Right hindlimb (tissue), 1 donor: ENCODE measurements around the gene TMPRSS6.

Experiments
- DNase-seq: peaks from one replicate; pipeline ENCODE4 v3.0.0-alpha.2; 2018

TMPRSS6 gene

DNA sequence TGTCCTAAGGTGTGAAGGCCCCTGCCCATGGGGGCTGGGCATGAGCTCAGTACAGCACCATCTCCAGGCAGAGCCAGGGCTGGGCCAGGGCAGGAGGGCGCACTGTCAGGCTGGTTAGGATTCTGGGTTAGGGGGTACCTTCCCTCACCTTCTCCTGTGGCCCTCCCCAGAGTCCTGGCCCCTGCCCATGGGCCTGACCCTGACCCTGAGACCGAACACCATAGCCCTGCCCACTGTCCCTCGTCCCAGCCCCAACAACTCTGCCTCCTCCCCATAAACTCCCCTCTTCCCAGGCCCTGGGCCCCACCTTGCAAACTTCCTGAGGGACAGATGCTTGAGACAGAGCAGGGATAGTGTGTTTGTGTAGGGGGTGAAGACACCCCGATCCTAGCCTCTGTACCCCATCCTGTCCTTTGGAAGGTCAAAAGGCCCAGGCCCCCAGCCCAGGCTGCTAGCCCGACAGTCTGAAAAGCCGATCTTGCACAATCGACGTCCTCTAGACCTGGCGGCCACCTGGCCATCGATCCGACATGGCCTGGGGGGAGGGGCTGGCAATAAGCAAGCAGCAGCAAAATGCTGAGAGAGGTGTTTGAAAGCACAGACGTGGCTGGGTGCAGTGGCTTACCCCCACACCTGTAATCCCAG lies 2.7 kb upstream of the TMPRSS6 start:
- no peak for DNase-seq

GRCh38 chr22:37111156-37111717 lies 1.7 kb upstream of the TMPRSS6 start:
- no peak for DNase-seq

GRCh38 chr22:37107816-37108621 lies 1.5 kb downstream of the TMPRSS6 start:
- DNase-seq: no peak

DNA sequence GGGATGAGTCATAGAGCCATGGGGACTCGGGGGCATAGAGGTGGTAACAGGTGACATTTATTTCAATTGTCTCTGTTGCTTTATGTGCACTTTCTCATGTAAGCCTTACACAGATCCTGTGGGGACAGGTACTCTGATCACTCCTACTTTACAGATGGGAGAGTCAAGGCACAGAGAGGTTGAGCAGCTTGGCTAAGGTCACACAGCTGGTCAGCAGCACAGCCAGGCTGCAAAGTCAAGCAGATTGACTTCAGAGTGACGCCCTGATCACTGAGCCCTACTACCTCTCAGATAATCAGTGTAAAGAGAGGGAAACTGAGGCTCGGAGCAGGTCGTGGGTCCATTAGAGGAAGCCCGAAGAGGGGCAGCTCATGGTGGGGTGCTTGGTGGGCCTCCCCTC lies 3.5 kb downstream of the TMPRSS6 start:
- no peak for DNase-seq

DNA sequence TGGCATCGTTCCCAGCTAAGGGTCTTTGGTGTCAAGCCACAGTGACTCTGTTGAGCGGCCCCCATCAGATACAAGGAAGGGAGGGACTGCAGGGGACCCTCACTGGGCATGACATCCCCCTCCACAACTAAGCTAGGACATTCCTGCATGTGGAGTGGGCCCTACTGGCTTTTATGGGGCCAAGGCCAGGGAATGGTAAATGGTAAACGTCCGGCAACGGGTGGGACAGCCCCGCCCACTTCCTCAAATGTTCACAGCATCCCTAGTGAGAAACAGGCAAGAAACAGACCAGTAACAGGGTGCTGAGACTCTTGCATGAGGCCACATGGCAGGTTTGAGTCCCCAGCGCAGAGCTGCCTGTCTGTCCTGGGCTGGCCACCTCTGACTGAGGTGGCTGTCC lies 4.4 kb downstream of the TMPRSS6 start:
- DNase-seq: no peak

GRCh38 chr22:37103656-37104452 lies 5.7 kb downstream of the TMPRSS6 start:
- no peak for DNase-seq

DNA sequence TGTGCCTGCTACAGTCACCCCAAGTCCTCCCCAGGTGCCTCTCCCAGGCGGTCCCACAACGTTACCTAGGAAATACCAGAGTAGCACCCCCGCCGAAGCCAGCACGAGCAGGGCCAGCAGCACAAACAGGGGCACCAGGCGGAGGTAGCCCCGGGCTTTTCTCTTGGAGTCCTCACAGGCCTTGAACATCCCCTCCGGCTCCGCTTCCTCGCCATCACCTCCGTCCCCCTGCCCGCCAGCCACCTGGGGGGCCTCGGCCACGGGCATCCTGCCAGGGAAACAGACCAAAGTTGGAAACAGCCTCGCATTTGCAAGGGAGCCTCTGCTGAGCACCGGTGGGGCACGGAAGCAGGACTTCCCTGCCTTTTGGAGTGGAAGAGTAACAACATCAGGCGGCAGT lies 6.4 kb downstream of the TMPRSS6 start:
- no peak for DNase-seq

DNA sequence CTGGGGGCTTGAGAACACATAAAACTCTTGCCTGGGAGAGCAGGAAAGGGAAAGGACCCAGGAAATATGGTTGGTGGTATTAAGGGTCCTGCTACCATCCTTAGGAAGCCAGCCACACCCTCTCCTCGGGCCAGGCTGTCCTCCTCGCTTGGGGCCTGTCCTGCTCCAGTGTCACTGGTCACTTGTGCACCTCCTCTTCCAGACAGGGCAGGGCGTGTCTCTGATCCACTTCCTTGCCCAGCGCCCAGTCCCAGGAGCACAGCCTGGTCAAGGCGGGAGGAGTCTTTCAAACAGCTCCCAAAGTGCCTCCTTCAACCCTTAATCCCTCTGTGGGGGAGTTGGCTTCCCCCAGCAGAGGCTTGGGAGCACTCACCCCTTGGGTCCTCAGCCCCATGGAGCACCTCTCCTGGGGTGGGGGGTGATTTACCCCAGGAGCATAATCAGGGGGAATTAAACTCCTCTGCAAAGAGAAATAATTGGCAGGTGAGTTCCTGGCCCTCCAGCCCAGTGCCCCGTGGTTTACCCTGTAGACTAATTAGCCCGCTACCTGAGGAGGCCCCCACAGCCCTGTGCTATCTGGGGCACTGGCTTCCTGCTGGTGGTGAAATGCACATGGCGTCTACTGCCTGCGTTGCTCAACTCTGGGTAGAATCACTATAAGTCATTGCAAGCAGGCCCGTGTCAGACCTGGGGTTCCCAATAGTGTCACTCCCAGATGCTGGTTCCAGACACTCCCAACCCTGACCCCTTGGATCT lies 8.0 kb downstream of the TMPRSS6 start:
- no peak for DNase-seq

- DNase-seq: no peak
Measured at GRCh38 chr22:37100589-37101127, 8.9 kb downstream of the TMPRSS6 start.

GRCh38 chr22:37098976-37099591 lies 10.4 kb downstream of the TMPRSS6 start:
- DNase-seq: no peak

- no peak for DNase-seq
Measured at GRCh38 chr22:37097346-37097745, 12.2 kb downstream of the TMPRSS6 start.

DNA sequence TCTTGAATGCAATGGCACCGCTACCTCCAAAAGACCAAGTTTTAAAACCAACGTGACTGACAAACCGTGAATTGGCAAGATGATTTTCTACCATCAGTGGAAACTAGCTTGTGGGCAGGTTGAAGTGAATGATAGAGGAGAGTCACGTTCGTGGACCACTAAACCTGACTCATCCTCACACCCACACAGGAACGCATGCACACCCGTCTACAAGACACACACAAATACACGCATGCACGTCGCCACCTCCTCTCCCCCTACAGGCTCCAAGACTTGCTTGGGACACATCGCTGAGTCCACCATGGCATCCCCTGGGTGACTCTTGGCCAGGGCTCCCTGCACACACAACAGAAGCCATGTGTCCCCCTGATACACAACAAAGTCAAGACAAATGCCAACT lies 14.4 kb downstream of the TMPRSS6 start:
- DNase-seq: no peak

DNA sequence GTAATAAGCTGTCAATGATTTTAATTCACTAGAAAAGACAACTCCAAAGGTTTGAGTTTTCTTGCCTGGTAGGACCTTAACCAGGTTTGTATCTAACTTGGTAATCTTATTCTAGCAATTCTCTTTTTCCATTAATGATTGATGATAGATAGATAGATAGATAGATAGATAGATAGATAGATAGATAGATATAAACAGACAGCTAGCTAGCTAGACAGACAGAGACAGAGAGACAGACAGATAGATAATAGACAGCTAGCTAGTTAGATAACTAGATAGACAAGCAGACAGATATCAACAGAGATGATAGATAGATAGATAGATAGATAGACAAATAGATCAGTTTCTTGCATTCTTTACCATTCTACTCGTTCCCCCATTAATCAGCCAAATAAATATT lies 15.3 kb downstream of the TMPRSS6 start:
- DNase-seq: no peak

DNA sequence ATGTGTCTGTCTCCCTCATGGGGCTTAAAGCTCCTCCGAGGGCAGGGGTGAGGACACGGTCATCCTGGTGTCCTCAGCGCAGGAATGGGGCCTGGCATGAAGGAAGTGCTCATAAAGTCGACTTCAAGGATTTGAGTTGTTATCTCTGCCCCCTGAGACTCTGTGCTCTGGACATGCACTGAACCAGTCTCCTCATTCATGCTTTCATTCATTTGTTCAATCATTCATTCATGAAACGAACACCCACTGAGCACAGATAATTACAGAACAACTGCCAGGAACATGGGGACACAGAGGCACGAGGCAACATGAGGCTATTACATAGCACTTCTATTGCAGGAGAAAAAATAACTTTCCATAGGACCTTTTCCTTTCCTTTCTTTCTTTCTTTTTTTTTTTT lies 16.5 kb downstream of the TMPRSS6 start:
- DNase-seq: no peak

DNA sequence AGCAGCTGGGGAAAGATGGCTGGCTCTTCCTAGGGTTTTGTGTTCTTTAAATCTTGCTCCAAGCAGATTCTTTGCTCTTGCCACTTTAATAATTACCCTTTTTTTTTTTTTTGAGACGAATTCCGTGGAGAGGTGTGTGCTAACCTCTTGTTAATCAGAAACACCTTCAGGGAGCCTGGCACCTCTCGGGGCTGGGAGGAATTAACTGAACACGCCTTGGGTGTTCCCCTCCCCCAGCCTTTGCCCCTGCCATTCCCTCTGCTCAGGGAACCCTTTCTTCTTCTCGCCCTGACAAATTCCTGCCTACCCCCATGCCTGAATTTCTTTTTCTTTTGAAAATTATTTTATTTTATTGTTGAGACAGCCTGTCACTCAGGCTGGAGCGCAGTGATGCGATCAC lies 17.5 kb downstream of the TMPRSS6 start:
- DNase-seq: no peak

DNA sequence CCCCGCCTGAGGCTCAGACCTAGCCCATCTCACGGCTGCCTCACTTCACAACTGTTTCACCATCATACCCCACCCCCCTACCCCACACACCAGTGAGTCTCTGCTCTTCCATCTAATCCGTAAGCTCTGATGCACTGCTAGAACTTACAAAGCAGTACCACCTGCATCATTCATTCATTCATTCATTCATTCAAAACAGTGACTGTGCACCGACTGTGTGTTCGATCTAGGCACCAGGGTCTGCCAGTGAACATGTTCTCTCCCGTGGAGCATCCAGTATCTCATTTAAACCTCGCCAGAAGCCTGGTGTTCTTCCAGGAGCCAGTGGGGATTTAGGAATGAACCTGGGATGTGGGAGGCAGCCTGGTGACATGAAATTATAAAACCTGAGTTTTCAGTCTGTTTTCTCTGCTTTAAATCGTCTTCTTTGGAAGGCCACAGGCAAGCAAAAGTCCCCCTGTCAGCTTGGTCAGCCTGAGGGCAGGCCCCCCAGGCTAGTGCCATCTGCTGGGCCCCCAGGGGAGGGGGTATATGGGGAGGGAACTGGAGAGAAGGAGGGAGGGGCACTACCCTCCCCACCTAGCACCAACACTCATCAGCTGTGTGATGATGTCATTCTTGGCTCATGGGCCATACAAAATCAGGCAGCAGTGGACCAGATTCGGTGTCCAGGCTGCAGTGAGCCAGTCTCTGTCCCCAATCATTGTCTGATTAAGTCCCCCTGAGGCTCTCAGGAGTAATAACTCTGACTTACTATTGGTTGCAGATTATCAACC lies 18.4 kb downstream of the TMPRSS6 start:
- DNase-seq: no peak

GRCh38 chr22:37089434-37089833 lies 20.1 kb downstream of the TMPRSS6 start:
- DNase-seq: no peak

DNA sequence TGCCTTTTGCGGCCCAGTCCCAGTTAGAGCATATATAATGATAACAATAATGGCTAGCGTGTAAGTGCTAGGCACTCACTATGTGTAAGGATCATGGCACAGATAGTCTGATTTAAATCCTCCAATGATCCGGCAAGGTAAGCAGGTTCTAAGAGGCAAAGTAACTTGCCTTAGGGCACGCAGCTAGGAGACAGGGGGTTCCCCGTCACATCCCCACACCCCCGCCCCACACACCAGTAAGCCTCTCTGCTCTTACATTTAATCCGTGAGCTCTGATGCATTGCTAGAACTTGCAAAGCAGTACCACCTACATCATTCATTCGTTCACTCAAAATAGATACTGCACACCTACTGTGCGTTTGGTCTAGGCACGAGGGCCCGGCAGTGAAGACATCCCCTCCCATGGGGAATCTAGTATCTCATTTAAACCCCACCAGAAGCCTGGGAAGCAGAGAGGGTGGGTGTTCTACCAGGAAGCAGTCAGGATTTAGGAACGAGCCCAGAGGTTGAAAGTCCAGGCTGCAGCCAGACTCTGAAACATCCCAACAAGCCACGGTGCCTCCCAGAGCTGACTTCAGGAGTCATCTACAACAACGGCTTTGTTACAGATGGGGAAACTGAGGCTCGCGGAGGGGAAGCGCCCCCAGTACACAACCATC lies 20.6 kb downstream of the TMPRSS6 start:
- no peak for DNase-seq

GRCh38 chr22:37088108-37088605 lies 21.4 kb downstream of the TMPRSS6 start:
- DNase-seq: no peak

GRCh38 chr22:37086184-37086583 lies 23.3 kb downstream of the TMPRSS6 start:
- no peak for DNase-seq
